K562 (cell line): ENCODE data around the gene TMEM191B. TPM values are rescaled to one million over a fixed set of nuclear protein-coding genes. Genes with fewer than 3 reads are reported as not detected.
A peak's percentile ranks its signal among the peaks of the same experiment; 100 is the strongest.
"Not testable (repeated sequence)": the region's sequence is repeated elsewhere in the genome, so short reads cannot be mapped to it uniquely, and the experiment has no call there.

Experiments used
- ATAC-seq: fragments of 200-7000 bp; cut with Tn5 transposase; 3 replicates; pipeline ENCODE4 v1.9.1; 2020; ENCODE audit warnings: moderate library complexity
- BruUV-seq: library from RNA; stranded (reverse); fragments of 400-500 nt; replicated peaks from 2 replicates; lab custom pipeline; 2021; lab: Mats Ljungman, UMichigan
- CTCF ChIA-PET: fragments of 300-600 bp; formaldehyde crosslinking; extraction: SDS; loops from one replicate; lab custom pipeline; 2021; ENCODE audit warnings: low intra/inter-chr PET ratio; lab: Yijun Ruan, JAX
- POLR2A ChIA-PET: fragments of 300-600, 350-650 bp; sonication (Branson Sonifier 250); formaldehyde crosslinking; extraction: SDS; loops from one replicate; lab custom pipeline; 2021; ENCODE audit warnings: antibody characterized with exemption, inconsistent platforms; lab: Yijun Ruan, JAX
- DNase-seq, 4 experiments: peaks; one replicate each; pipeline versions ENCODE4 v3.0.0 to v3.0.0-alpha.2; 2011 to 2018; ENCODE audit warnings: low spot score in 3 of 4, mixed read lengths in 3 of 4; ENCODE audit errors: extremely low read depth in 1 of 4
- FAIRE-seq: peaks from 2 replicates; lab custom pipeline; 2011; peaks lifted over from hg19 to GRCh38; lab: Jason Lieb, UNC
- H2AFZ ChIP-seq: 2 replicates; pipeline ENCODE4 v1.6.0; 2011; ENCODE audit warnings: low read depth, low read length, control low read depth, inconsistent platforms
- H3K27ac ChIP-seq: fragments of 200-600 bp; 3 replicates; pipeline ENCODE4 v1.8.0; 2011; ENCODE audit warnings: low read depth, mild to moderate bottlenecking, control low read depth, inconsistent platforms, low read length, moderate library complexity, mixed read lengths; ENCODE audit errors: extremely low read depth
- H3K27me3 ChIP-seq, 2 experiments: fragments of 300-600 bp in 1 of 2; 2 replicates in 1 of 2; 3 replicates in 1 of 2; pipeline versions ENCODE4 v1.6.0 to v1.8.0; 2011; ENCODE audit warnings: inconsistent platforms in 2 of 2, low read length in 2 of 2, mild to moderate bottlenecking in 1 of 2, mixed read lengths in 1 of 2, moderate library complexity in 1 of 2; ENCODE audit not compliant: control insufficient read depth in 2 of 2, insufficient read depth in 2 of 2
- H3K36me3 ChIP-seq: fragments of 300-600 bp; 3 replicates; pipeline ENCODE4 v1.8.0; 2011; ENCODE audit warnings: mild to moderate bottlenecking, low read length, inconsistent platforms; ENCODE audit not compliant: control insufficient read depth, insufficient read depth
- H3K4me1 ChIP-seq, 2 experiments: fragments of 200-600 bp in 1 of 2; replicated peaks in 1 of 2; 2 replicates in 1 of 2; 3 replicates in 1 of 2; pipeline versions ENCODE4 v1.5.1 to v1.8.0; 2011; ENCODE audit warnings: inconsistent platforms in 2 of 2, low read length in 2 of 2, mild to moderate bottlenecking in 1 of 2, mixed read lengths in 1 of 2, moderate library complexity in 1 of 2; ENCODE audit not compliant: control insufficient read depth in 2 of 2, insufficient read depth in 2 of 2
- H3K4me2 ChIP-seq: 2 replicates; pipeline ENCODE4 v1.6.1; 2011; ENCODE audit warnings: low read length, control low read depth, inconsistent platforms, mixed read lengths; ENCODE audit not compliant: insufficient read depth
- H3K4me3 ChIP-seq: fragments of 200-600 bp; sonication (generic), shearing (Covaris generic); 2 replicates; pipeline ENCODE4 v1.5.1; 2016; ENCODE audit warnings: control low read depth, inconsistent platforms
- H3K79me2 ChIP-seq: fragments of 200-600 bp; 3 replicates; pipeline ENCODE4 v1.8.0; 2011; ENCODE audit warnings: low read length, inconsistent platforms; ENCODE audit not compliant: control insufficient read depth, insufficient read depth
- H3K9ac ChIP-seq, 2 experiments: 2 replicates each; pipeline versions ENCODE4 v1.6.0 to v1.6.1; 2011; ENCODE audit warnings: low read depth in 2 of 2, low read length in 2 of 2, control low read depth in 1 of 2, inconsistent platforms in 1 of 2, mild to moderate bottlenecking in 1 of 2, mixed read lengths in 1 of 2; ENCODE audit not compliant: insufficient read depth in 1 of 2
- H3K9me1 ChIP-seq: one replicate; pipeline ENCODE4 v1.6.0; 2011; ENCODE audit warnings: inconsistent platforms, mild to moderate bottlenecking, low read length, moderate library complexity; ENCODE audit not compliant: control insufficient read depth, insufficient read depth
- H3K9me3 ChIP-seq: replicated peaks from 2 replicates; pipeline ENCODE4 v1.5.1; 2011; ENCODE audit warnings: low read depth, low read length, inconsistent platforms; ENCODE audit not compliant: control insufficient read depth, insufficient read depth
- H4K20me1 ChIP-seq: replicated peaks from 2 replicates; pipeline ENCODE4 v1.6.1; 2011; ENCODE audit warnings: low read length, inconsistent platforms, mixed read lengths; ENCODE audit not compliant: control insufficient read depth, insufficient read depth
- WGBS: fragments of 100-300 bp; shearing (Covaris generic); methylation state at CpG from one replicate; pipeline ENCODE4 v1.1.6; 2016; ENCODE audit warnings: low coverage, mixed read lengths; ENCODE audit not compliant: insufficient coverage; ENCODE audit errors: missing lambda C conversion rate; 5-methylcytosine and 5-hydroxymethylcytosine counted together
- in situ Hi-C: fragments of 300-500 bp; cut with MboI; formaldehyde crosslinking; loops from 4 replicates; pipeline ENCODE4 v1.15.0; 2018; ENCODE audit warnings: inconsistent platforms, mixed read lengths
- intact Hi-C: fragments of 100-400 bp; cut with micrococcal nuclease; formaldehyde crosslinking; loops from 2 replicates; pipeline ENCODE4 v1.14.2; 2022
- polyA plus RNA-seq, 8 experiments: library from polyadenylated mRNA; depleted of rRNA in 4 of 8; stranded (reverse) in 5 of 8; unstranded in 3 of 8; fragments of >200 nt; fragmentation: Nextera tagmentation in 2 of 8; fragmentation: Illumina TruSeq in 1 of 8; extraction: Ambion mirVana in 2 of 8; extraction: Trizol in 1 of 8; gene quantifications; 2 replicates each; pipeline versions ENCODE4 v1.2.1 to v1.2.3, GENCODE V29; 2011 to 2014; ENCODE audit warnings: inconsistent platforms in 1 of 8, missing spikeins in 1 of 8
- total RNA-seq, 7 experiments: library from RNA; depleted of rRNA in 6 of 7; stranded (reverse); fragments of >200 nt in 6 of 7; fragmentation: Illumina TruSeq in 2 of 7; extraction: Trizol in 2 of 7; gene quantifications; 2 replicates each; pipeline versions ENCODE4 v1.2.1 to v1.2.3, GENCODE V29; 2011 to 2021; ENCODE audit warnings: low replicate concordance in 1 of 7

The TMEM191B gene
- total and polyA plus RNA-seq, 9 of the 15 experiments (the other 6 are each of a cell fraction or from before 2014, with no cell fraction given) = 0.61 to 3.9 (median 0.65) TPM; not detected in 4

DNA sequence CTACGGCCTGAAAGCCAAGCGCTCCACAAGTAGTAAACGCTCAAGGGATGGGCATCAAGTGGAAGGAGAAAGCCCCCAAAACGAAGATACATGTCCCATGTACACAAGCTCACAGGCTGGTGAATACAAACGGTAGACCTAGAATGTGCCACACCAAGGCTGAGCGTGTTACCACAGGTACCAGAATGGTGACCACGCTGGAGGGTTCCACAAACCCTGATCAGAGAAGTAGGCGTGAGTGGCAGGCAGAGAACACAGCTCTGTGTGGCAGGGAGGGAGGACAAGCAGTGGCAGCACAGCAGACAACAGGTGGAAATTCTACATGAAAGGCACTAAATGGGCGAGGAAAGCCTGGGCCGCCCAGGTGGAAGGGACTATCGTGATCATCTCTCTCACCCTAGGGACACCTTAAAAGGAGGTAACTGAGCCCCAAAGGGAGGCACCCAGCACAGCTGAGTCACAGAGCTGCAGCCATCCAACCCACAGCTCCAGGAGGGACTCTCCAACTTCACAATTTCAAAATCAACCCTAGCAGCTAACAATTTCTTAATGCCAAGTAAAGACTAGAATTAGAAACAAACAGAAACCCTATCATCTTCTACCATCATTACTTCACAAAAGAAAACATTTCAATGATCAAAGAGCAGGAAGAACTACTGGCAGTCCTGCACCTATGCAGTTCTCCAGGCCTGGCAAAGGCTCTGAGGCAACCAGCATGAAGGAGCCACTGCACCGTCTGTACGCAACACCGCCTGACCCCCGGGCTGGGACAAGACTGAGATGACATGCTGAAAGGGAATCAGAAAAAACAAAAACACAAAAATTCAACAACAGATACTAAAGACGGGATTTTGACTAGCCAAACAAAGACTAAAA, 32.7 kb downstream of the TMEM191B start:
- H3K27me3 ChIP-seq, intact Hi-C loops, H3K36me3 ChIP-seq, H3K9ac ChIP-seq, BruUV-seq, in situ Hi-C loops, H4K20me1 ChIP-seq, DNase-seq, H3K4me1 ChIP-seq, POLR2A ChIA-PET, H2AFZ ChIP-seq, H3K9me1 ChIP-seq, FAIRE-seq, H3K9me3 ChIP-seq, H3K27ac ChIP-seq, H3K79me2 ChIP-seq, CTCF ChIA-PET, H3K4me3 ChIP-seq, H3K4me2 ChIP-seq: not testable (repeated sequence)
- ATAC-seq = peak; percentile 40
- WGBS = no CpG with 5 or more reads among the region's 16 CpGs

DNA sequence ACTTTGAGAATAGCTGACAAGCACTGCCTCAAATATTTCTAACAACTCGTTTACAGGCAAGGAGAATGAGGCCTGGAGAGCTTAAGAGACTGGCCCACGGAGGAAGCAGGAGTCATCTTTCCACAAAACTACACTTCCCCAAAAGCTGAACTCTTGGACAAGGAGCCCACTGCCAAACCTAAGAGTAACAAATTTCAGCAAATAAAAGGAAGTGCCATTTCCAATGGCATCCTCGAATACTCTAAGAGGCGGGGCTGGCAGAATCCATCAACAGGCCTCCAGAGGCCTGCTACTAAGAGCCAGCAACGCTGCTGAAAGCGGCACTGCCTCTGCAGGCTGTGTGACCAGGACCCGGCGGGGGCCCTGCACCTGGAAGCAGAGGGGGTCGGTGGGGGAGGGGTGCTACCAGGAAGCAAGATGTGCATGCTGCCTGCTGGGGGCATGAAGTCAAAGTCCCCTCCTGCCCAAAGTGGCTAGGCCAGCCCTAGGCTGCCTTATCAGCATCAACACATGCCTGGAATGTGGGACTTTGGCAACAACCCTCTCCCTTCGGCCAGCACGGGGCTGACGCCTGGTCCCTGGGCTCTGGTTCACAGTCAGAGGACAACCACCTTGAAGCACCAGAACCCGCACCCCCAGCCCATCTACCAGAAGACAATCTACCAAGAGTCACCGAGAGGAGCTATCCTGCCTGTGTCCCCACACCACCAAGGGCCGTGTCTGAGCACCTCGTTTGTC, 43.1 kb downstream of the TMEM191B start:
- H4K20me1 ChIP-seq, BruUV-seq, POLR2A ChIA-PET, H3K27ac ChIP-seq, H3K9ac ChIP-seq, H3K9me1 ChIP-seq, H3K27me3 ChIP-seq, H3K9me3 ChIP-seq, H3K36me3 ChIP-seq, intact Hi-C loops, H3K4me1 ChIP-seq, H3K4me3 ChIP-seq, H3K4me2 ChIP-seq, H2AFZ ChIP-seq, FAIRE-seq, DNase-seq, H3K79me2 ChIP-seq, in situ Hi-C loops, CTCF ChIA-PET: not testable (repeated sequence)
- peak; percentile 75 for ATAC-seq
- 40% methylated on average over 2 of the region's 16 CpGs for WGBS
